HEK293T (cell line): ENCODE measurements around the gene IL1RAP.

Experiments used
- ARNT ChIP-seq: fragments of 450-650 bp; IDR thresholded peaks from 2 replicates; pipeline ENCODE4 v1.6.1; 2017; ENCODE audit warnings: mild to moderate bottlenecking
- FOXK2 ChIP-seq: fragments of 450-650 bp; IDR thresholded peaks from 2 replicates; pipeline ENCODE4 v1.6.1; 2016; ENCODE audit warnings: mild to moderate bottlenecking
- FOXM1 ChIP-seq: fragments of 450-650 bp; IDR thresholded peaks from 2 replicates; pipeline ENCODE4 v1.6.1; 2017; ENCODE audit warnings: mild to moderate bottlenecking, borderline replicate concordance
- PKNOX1 ChIP-seq: fragments of 450-650 bp; IDR thresholded peaks from 2 replicates; pipeline ENCODE4 v1.6.1; 2016
- SP1 ChIP-seq: fragments of 450-650 bp; IDR thresholded peaks from 2 replicates; pipeline ENCODE4 v1.6.1; 2017
- SUZ12 ChIP-seq: fragments of 450-650 bp; IDR thresholded peaks from 2 replicates; pipeline ENCODE4 v1.6.1; 2016; ENCODE audit warnings: mild to moderate bottlenecking
- TARDBP ChIP-seq: fragments of 450-650 bp; IDR thresholded peaks from 2 replicates; pipeline ENCODE4 v1.6.1; 2016
- ZNF384 ChIP-seq: fragments of 450-650 bp; IDR thresholded peaks from 2 replicates; pipeline ENCODE4 v1.6.1; 2016

- TF ChIP-seq PKNOX1, result no peak
- no peak for TF ChIP-seq SP1
- no peak for TF ChIP-seq SUZ12
- TF ChIP-seq FOXK2, result no peak
- no peak for TF ChIP-seq FOXM1
- no peak for TF ChIP-seq TARDBP
- TF ChIP-seq ARNT, result no peak
- TF ChIP-seq ZNF384, result no peak
Observed at GRCh38 chr3:190577225-190577624, 63.3 kb downstream of the IL1RAP start.
